ENCODE data around the gene LSR.

Gene LSR

DNA sequence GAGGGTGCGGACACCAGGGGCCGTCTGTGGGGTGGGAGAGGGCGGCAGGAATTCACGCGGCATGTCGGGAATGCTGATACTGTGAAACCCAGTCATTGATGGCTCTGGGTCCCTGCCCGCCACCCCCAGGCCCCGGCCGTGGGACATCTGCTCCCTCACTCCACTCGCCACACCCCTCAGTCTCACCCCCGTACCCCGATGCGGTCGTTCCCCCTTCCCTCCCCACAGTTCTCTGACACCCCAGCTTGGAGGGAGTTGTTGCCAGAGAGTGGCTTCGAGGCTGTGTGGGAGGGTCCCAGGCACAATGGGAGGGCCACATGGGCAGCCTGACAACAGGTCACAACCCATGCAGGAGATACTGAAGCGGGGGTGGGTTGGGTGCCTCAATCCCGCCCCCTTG is 45.0 kb downstream of the LSR start:
- Histone ChIP-seq H3K4me1 (ENCODE audit: insufficient read depth, insufficient read length) (peaks cover 13% of the 10 kb centered on the region), H3K9me3 (ENCODE audit: insufficient read depth, low read length) (no peaks in the 10 kb centered on the region), H3K36me3 (ENCODE audit: insufficient read depth, insufficient read length, low read length) (no peaks in the 10 kb centered on the region), H3K4me3 (ENCODE audit: insufficient read length, low read depth) (no peak overlapping the region), H3K27me3 (ENCODE audit: insufficient read depth, insufficient read length) (no peaks in the 10 kb centered on the region), H3K9ac (ENCODE audit: insufficient read length, low read depth) (no peak overlapping the region)
- DNase-seq (ENCODE audit: low read depth, low spot score) = no peak
- TF ChIP-seq YY1 (IDR thresholded peaks at IDR 0.05; ENCODE audit: insufficient read depth, insufficient read length) (no peak), ZNF274 (IDR thresholded peaks at IDR 0.05; ENCODE audit: low read depth, low read length) (no peak), SUZ12 (IDR thresholded peaks at IDR 0.05; ENCODE audit: extremely low read depth, insufficient read depth, insufficient read length) (no peak)

DNA sequence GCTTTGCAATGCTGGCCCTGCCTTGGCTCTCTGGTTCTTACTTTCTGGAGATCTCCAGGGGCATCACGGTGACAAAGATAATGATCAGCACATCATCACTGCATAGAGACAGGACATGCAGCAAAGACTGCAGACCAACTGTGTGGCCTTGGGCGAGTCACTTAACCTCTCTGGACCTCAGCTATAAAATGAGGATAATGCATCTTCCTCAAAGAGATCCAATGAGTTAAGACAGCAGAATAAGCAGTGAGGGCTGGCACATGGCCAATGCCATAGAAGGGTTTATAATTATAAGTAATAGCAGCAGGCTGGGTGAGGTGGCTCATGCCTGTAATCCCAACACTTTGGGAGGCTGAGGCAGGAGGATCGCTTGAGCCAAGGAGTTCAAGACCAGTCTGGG is 45.5 kb downstream of the LSR start:
- no peaks in the 10 kb centered on the region for H3K36me3 ChIP-seq (ENCODE audit: insufficient read depth, insufficient read length, low read length)
- H3K27me3 ChIP-seq (ENCODE audit: insufficient read depth, insufficient read length) = no peaks in the 10 kb centered on the region
- H3K9me3 ChIP-seq (ENCODE audit: insufficient read depth, low read length) = no peaks in the 10 kb centered on the region
- no peak overlapping the region for H3K4me3 ChIP-seq (ENCODE audit: insufficient read length, low read depth)
- TF ChIP-seq SUZ12 (IDR thresholded peaks at IDR 0.05; ENCODE audit: extremely low read depth, insufficient read depth, insufficient read length) = no peak
- TF ChIP-seq YY1 (IDR thresholded peaks at IDR 0.05; ENCODE audit: insufficient read depth, insufficient read length) = no peak
- TF ChIP-seq ZNF274 (IDR thresholded peaks at IDR 0.05; ENCODE audit: low read depth, low read length) = no peak
- DNase-seq (ENCODE audit: low read depth, low spot score) = no peak
- no peak overlapping the region for H3K9ac ChIP-seq (ENCODE audit: insufficient read length, low read depth)
- peaks cover 11% of the 10 kb centered on the region for H3K4me1 ChIP-seq (ENCODE audit: insufficient read depth, insufficient read length)

DNA sequence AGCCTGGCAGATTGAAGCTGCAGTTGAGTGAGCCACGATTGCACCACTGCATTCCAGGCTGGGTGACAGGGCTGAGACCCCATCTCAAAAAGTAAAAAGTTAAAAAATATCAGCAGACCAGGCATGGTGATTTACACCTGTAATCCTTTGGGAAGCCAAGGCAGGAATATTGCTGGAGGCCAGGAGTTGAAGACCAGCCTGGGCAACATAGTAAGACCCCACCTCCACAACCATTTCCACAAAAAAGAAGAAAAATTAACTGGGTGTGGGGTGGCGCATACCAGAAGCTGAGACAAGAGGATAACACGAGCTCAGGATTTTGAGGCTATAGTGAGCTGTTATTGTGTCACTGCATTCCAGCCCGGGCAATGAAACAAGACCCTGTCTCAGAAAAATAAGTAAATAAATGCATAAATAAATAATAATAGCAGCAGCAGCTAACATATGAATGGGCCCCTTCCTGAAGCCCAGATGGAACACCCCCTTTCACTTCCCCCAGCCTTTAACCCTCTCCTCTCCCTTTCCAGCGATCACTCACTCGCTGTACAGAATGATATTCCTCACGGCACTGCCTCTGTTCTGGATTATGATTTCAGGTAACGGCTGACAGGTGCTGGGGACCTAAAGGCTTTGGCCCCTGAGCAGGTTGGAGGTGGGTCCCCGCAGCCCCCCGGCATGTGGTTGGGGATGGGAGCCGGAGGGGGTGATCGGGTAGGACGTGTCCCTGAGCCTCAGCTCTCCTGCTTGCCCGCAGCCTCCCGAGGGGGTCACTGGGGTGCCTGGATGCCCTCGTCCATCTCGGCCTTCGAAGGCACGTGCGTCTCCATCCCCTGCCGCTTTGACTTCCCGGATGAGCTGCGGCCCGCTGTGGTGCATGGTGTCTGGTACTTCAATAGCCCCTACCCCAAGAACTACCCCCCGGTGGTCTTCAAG is 46.3 kb downstream of the LSR start:
- DNase-seq (ENCODE audit: low read depth, low spot score) = no peak
- Histone ChIP-seq H3K4me1 (ENCODE audit: insufficient read depth, insufficient read length) (peaks cover 13% of the 10 kb centered on the region), H3K4me3 (ENCODE audit: insufficient read length, low read depth) (no peak overlapping the region), H3K27me3 (ENCODE audit: insufficient read depth, insufficient read length) (no peaks in the 10 kb centered on the region), H3K9ac (ENCODE audit: insufficient read length, low read depth) (no peak overlapping the region), H3K9me3 (ENCODE audit: insufficient read depth, low read length) (no peaks in the 10 kb centered on the region), H3K36me3 (ENCODE audit: insufficient read depth, insufficient read length, low read length) (no peaks in the 10 kb centered on the region)
- no peak for TF ChIP-seq YY1 (IDR thresholded peaks at IDR 0.05; ENCODE audit: insufficient read depth, insufficient read length)
- TF ChIP-seq ZNF274 (IDR thresholded peaks at IDR 0.05; ENCODE audit: low read depth, low read length) = no peak
- TF ChIP-seq SUZ12 (IDR thresholded peaks at IDR 0.05; ENCODE audit: extremely low read depth, insufficient read depth, insufficient read length) = no peak

DNA sequence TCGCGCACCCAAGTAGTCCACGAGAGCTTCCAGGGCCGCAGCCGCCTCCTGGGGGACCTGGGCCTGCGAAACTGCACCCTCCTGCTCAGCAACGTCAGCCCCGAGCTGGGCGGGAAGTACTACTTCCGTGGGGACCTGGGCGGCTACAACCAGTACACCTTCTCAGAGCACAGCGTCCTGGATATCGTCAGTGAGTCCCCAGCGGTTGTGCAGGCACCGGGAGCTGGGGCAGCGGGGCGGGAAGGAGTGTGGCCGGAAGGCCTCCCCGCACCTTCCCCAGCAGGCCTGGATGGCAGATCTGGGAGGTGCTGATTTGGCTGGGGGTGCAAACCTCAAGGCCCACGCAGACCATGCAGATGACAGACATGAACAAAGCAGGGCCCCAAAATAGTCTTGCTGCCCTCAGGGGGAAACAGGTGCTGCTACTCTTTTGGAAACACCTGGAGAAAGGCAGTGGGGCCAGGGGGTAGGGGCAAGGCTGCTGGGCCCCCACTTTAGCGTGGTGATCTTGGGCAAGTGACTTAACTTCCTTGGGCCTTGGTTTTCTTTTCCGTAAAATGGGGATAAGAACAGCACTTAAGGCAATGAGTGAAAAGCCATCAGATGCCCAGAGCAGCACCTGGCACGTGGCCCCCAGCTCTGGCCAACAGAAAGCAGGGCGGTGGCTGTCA is 47.1 kb downstream of the LSR start:
- DNase-seq (ENCODE audit: low read depth, low spot score) = no peak
- peaks cover 10% of the 10 kb centered on the region for H3K4me1 ChIP-seq (ENCODE audit: insufficient read depth, insufficient read length)
- H3K9me3 ChIP-seq (ENCODE audit: insufficient read depth, low read length) = no peaks in the 10 kb centered on the region
- H3K9ac ChIP-seq (ENCODE audit: insufficient read length, low read depth) = no peak overlapping the region
- H3K4me3 ChIP-seq (ENCODE audit: insufficient read length, low read depth) = no peak overlapping the region
- TF ChIP-seq SUZ12 (IDR thresholded peaks at IDR 0.05; ENCODE audit: extremely low read depth, insufficient read depth, insufficient read length) (no peak), ZNF274 (IDR thresholded peaks at IDR 0.05; ENCODE audit: low read depth, low read length) (no peak), YY1 (IDR thresholded peaks at IDR 0.05; ENCODE audit: insufficient read depth, insufficient read length) (no peak)
- H3K27me3 ChIP-seq (ENCODE audit: insufficient read depth, insufficient read length) = no peaks in the 10 kb centered on the region
- H3K36me3 ChIP-seq (ENCODE audit: insufficient read depth, insufficient read length, low read length) = no peaks in the 10 kb centered on the region

DNA sequence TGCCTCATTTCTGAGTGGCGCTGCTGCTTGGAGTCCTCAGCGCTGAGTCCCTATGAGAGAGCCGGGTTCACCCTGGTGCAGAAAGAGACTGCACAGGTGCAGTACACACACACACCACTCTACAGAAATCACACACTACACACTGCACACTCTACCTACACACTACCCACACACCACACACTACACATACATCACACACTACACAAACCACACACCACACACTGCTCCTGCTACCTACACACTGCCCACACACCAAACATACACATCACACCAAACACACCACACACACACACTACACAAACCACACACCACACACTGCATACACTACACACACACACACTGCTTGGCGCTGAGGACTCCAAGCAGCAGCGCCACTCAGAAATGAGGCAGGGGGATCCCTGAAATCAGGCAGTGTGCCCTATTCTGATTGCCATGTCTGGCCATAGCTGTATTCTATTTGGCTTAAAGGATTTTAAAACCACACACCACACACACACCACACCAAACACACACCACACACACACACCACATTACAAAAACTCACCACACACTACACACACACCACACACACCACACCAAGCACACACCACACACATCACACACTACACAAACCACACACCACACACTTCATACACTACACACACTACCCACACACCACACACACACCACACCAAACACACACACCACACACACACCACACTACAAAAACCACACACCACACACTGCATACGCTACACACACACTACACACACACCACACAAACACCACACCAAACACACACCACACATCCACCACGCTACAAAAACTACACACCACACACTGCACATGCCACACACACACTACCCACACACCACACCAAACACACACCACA is 48.1 kb downstream of the LSR start:
- TF ChIP-seq YY1 (IDR thresholded peaks at IDR 0.05; ENCODE audit: insufficient read depth, insufficient read length) = no peak
- TF ChIP-seq ZNF274 (IDR thresholded peaks at IDR 0.05; ENCODE audit: low read depth, low read length) = no peak
- no peak for TF ChIP-seq SUZ12 (IDR thresholded peaks at IDR 0.05; ENCODE audit: extremely low read depth, insufficient read depth, insufficient read length)
- no peaks in the 10 kb centered on the region for H3K9me3 ChIP-seq (ENCODE audit: insufficient read depth, low read length)
- peaks cover 6% of the 10 kb centered on the region for H3K4me1 ChIP-seq (ENCODE audit: insufficient read depth, insufficient read length)
- H3K9ac ChIP-seq (ENCODE audit: insufficient read length, low read depth) = no peak overlapping the region
- DNase-seq (ENCODE audit: low read depth, low spot score) = no peak
- H3K4me3 ChIP-seq (ENCODE audit: insufficient read length, low read depth) = no peak overlapping the region
- no peaks in the 10 kb centered on the region for H3K36me3 ChIP-seq (ENCODE audit: insufficient read depth, insufficient read length, low read length)
- H3K27me3 ChIP-seq (ENCODE audit: insufficient read depth, insufficient read length) = no peaks in the 10 kb centered on the region

DNA sequence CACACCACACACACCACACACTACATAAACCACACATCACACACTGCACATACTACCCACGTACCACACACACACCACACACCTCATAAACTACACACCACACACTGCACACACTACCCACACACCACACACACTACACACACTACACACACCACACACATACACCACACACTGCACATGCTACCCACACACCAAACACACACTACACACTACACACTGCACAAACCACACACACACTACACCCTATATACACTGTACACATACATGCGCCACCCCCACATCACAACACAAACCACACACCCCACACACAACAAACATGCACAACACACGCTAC is 48.7 kb downstream of the LSR start:
- Histone ChIP-seq H3K4me3 (ENCODE audit: insufficient read length, low read depth) (no peak overlapping the region), H3K4me1 (ENCODE audit: insufficient read depth, insufficient read length) (peaks cover 6% of the 10 kb centered on the region), H3K9me3 (ENCODE audit: insufficient read depth, low read length) (no peaks in the 10 kb centered on the region), H3K36me3 (ENCODE audit: insufficient read depth, insufficient read length, low read length) (no peaks in the 10 kb centered on the region), H3K9ac (ENCODE audit: insufficient read length, low read depth) (no peak overlapping the region), H3K27me3 (ENCODE audit: insufficient read depth, insufficient read length) (no peaks in the 10 kb centered on the region)
- no peak for DNase-seq (ENCODE audit: low read depth, low spot score)
- no peak for TF ChIP-seq YY1 (IDR thresholded peaks at IDR 0.05; ENCODE audit: insufficient read depth, insufficient read length)
- TF ChIP-seq SUZ12 (IDR thresholded peaks at IDR 0.05; ENCODE audit: extremely low read depth, insufficient read depth, insufficient read length) = no peak
- no peak for TF ChIP-seq ZNF274 (IDR thresholded peaks at IDR 0.05; ENCODE audit: low read depth, low read length)

Data from NT2/D1 (cell line).